GM21447 (cell line): Measurements from ENCODE around the gene IL17B.
"Not testable (repeated sequence)": the region's sequence is repeated elsewhere in the genome, so short reads cannot be mapped to it uniquely, and the experiment has no call there.

Experiments
- ATAC-seq: cut with Tn5 transposase; IDR thresholded peaks from one replicate; pipeline ENCODE4 v1.9.1; 2021; ENCODE audit not compliant: unreplicated experiment

The IL17B gene

DNA sequence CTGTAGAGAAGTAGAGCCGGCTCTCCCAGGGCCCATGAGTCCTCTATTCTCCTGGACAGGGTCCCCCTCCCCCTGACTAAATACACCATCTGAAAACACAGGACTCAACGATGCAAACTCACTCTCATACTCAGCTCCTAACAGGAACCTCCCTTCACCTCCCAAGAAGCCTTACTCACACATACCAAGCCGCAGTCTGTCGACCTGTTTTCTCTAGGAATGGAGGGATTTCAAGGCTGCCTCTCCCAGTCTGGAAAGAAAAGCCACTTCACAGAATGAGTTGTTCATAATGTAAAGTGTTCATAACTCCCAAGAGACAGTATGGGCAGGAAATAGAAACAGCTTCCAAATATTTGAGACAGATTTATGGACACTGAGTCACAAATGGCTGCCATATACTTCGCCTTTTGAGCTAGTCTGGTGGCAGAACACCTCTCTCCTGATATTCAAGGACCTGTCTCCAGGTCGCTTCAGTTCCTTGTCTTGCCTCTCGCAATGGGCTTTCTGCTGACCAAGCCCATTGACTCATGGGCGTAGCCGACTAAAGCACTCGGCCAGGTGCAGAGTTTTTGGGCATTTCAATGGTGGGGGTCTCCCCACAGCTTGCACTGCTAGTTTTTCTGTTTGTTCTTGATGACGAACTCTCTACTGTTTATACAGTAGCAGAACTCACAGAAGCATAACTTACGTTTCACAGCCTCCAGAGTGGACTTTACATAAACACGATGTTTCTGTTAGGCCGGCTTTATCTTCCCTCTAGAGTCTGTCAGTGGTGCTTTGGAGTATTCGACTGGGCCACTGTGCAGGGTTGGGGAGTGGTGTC is 25.0 kb upstream of the IL17B start:
- ATAC-seq: no peak

DNA sequence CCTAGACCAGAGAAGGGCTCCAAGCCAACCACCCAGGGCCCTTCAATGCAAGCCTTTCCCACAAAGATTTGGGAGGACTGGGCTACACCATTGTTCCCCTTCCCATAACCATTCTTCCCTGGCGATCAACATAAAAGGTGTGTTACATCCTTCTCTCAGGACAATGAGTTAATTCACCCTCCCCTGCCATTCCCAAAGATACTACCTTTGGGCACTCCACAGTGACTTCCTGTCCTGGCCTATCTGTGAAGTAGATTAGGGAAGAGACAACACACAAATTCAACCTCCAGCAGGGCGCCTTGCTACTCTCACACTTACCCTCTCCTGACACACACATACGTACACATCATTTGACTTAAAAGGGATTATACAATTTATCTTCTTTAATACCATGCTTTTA is 23.2 kb upstream of the IL17B start:
- ATAC-seq: no peak

DNA sequence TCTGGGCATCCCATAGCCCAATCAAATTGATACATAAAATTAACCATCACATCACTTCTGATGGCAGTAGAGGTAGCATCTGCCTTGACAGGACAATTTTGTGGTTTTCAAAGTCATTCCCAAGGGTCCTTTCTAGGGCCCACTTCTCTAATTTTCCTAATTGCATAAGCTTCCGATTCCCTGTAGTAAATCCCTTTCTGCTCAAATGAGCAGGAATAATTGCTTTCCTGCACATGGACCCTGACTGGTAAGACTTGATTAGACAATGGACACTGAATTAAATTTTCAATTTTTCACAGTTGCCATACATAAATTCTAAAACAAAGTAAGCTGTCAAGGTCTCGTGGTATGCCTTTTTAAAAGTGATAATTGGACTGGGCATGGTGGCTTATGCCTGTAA is 22.0 kb upstream of the IL17B start:
- ATAC-seq: no peak

GRCh38 chr5:149400304-149400703 is 21.2 kb upstream of the IL17B start:
- no peak for ATAC-seq

- ATAC-seq: no peak
Measured at GRCh38 chr5:149399775-149400174, 20.7 kb upstream of the IL17B start.

DNA sequence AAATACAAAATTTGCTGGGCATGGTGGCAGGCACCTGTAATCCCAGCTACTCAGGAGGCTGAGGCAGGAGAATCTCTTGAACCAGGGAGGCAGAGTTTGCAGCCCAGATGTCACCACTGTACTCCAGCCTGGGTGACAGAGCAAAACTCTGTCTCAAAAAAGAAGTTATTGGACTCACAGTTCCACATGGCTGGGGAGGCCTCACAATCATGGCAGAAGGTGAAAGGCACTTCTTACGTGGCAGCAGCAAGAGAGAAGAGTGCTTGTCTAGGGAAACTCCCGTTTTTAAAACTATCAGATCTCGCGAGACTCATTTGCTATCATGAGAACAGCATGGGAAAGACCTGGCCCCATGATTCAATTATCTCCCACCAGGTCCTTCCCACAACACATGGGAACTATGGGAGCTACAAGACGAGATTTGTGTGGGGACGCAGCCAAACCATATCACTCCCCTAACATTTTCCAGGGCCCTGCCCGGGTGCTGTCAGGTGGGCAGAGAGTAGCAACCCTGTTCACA is 19.7 kb upstream of the IL17B start:
- ATAC-seq: not testable (repeated sequence)

DNA sequence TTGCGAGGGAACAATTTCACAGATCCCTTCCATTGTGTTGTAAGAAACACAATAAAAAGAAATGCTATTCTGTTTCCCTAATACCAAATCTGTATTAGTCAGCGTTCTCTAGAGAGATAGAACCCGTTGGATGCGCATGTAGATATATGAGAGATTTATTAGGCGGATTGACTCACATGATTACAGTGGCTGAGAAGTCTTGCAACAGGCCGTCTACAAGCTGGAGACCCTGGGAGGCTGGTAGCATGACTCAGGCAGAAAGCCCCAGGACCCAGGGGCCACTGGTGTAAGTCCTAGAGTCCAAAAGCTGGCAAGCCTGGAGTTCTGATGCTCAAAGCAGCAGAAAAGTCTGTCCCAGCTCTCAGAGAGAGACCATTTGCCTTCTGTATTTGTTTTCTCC is 18.4 kb upstream of the IL17B start:
- ATAC-seq: no peak

DNA sequence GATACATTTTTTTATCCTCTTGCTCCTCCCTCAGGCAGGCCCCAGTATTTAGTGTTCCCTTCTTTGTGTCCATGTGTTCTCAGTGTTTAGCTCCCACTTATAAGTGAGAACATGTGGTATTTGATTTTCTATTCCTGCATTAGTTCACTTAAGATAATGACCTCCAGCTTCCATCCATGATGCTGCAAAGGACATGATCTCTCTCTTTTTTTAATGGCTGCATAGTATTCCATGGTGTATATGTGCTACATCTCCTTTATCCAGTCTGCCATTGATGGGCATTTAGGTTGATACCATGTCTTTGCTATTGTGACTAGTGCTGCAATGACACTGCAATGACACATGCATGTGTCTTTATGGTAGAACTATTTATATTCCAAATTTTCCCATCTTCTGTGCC is 15.9 kb upstream of the IL17B start:
- ATAC-seq: not testable (repeated sequence)

- no peak for ATAC-seq
Measured at GRCh38 chr5:149392718-149393117, 13.6 kb upstream of the IL17B start.

DNA sequence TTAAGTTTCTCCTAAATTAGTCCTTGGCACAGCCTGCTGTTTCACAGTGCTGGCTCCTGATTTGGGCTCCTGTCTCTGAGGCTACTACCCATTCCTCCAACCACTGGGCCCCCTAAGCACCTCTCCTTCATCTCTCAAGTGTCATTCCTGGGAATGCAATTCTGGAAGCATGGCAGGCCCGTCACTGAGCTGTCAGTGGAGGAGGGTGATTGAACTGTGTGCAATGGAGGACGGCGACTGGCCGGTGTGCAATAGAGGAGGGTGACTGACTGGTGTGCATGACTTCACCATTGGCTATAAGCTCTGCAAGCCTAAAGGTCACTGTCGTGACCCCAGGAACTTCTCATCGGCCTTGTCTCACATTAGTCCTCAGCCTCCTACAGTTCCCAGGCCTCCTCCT is 12.4 kb upstream of the IL17B start:
- ATAC-seq: no peak

DNA sequence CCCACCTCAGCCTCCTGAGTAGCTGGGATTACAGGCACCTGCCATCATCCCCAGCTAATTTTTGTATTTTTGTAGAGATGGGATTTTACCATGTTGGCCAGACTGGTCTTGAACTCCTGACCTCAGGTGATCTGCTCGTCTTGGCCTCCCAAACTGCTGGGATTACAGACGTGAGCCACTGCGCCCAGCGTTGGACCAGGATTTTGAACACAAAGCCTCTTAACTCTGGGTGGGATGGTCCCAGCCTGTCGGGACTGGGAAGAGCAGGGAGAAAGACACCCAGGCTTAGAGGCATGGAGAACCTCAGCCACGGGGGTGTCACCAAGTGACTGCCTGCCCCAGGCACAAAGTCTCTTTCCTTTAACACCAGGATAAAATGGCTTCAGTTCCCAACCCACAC is 12.0 kb upstream of the IL17B start:
- ATAC-seq: not testable (repeated sequence)

GRCh38 chr5:149389552-149390495 is 10.7 kb upstream of the IL17B start:
- ATAC-seq: no peak

DNA sequence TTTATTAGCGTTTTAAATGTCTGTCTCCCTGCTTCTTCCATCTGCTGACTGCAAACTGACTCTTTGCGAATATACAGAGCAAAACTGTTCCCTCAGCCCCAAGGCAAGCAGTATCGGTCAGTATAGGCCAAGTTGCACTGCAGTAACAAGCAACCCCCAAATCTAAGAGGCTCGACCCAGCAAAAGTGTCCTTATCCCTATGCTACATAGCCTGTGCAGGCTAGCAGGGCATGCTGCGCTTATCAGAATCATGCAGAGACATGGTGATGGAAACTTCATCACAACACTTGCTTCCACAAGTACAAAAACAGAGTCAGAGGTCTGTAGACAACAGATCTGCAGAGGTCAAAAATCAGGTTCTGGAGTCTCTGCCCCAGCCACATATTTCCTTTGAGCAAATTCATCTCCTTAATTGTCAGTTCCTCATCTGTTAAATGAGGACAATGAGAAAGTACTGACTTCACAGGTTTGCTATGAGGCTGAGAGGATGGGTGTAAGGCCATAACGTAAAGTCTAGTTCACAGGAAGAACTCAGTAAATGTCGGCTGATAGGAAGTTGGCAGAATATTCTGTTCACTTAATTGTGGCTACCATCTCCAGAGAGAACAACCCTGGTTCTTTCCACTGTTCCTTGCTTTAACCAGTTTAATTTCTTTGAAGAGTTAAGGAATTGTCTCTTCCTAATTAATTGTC is 9.6 kb upstream of the IL17B start:
- ATAC-seq: no peak

- ATAC-seq: no peak
Measured at GRCh38 chr5:149387982-149388381, 8.9 kb upstream of the IL17B start.

- ATAC-seq: no peak
Measured at GRCh38 chr5:149387081-149387631, 8.1 kb upstream of the IL17B start.

GRCh38 chr5:149386166-149386565 is 7.1 kb upstream of the IL17B start:
- ATAC-seq: no peak

DNA sequence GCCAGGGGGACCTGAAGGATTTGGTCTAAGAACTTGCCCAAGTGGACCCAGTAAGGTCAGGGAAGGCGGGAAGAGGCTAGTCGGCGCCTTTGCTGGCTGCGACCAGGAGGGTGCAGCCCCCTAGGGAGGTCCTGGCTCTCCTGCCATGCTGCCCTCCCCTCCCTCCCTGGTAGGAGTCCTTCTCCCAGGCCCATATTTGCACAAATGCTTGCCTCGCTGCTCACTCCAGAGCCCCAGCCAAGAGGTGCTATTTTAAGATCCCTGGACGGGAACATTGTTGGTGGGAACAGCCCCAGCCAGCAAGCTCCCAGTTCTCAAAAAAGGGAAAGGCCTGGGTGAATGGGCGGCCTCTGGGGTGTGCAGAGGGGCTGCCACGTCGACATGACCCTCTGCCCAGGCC is 4.3 kb upstream of the IL17B start:
- no peak for ATAC-seq

DNA sequence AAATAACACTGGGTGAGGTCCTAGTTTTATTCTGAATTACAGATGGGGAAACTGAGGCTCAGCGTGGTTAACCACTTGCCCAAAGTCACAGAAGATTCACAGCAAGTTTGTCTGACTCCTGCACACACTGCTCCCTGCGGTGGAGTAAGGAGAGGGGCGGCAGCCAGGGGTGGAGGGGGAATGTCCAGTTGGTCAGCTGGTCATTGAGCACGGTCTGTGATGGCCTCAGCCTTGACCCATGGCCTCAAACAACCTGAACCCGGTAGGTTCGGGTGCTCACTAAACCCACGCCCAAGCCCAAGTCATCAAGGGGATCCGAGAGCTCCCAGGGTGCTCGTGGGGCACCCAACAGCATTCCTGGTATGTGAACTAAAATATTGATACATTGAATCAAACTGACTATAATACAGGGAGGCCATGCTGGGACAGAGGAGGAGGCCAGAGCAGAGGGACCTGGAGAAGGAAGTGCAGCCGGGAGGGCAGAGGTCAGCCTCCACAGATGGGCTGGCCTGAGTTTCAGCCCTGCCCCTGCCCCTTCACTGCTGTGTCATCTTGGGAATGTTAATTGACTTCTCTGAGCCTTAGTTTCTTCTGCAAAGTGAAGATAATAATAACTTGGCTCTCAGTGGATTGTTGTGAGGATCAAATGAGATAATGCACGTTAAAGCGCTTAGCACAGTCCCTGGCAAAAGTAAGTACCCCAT is 3.6 kb upstream of the IL17B start:
- no peak for ATAC-seq

GRCh38 chr5:149381986-149382338 is 2.9 kb upstream of the IL17B start:
- ATAC-seq: peak; percentile 76

- ATAC-seq: no peak
Measured at GRCh38 chr5:149381261-149381985, 2.3 kb upstream of the IL17B start.
